GM23338 (cell line): ENCODE measurements around the gene MANSC1.

ENCODE experiments used
- CREB1 ChIP-seq: fragments of 250-450 bp; sonication (Bioruptor Pico); IDR thresholded peaks from 2 replicates; pipeline ENCODE4 v1.5.0; 2020; ENCODE audit warnings: low read depth, mild to moderate bottlenecking, moderate library complexity
- CTCF ChIP-seq, 2 experiments: fragments of 200-600 bp in 1 of 2; sonication (generic) in 1 of 2; conservative IDR thresholded peaks; 2 replicates each; pipeline versions ENCODE4 v1.5.1 to v1.6.1; 2016 to 2017; ENCODE audit warnings: antibody characterized with exemption in 2 of 2, low read depth in 2 of 2, mild to moderate bottlenecking in 2 of 2, moderate library complexity in 1 of 2
- ETS1 ChIP-seq: IDR thresholded peaks from 2 replicates; pipeline ENCODE4 v1.6.1; 2016; ENCODE audit warnings: antibody characterized with exemption
- EZH2 ChIP-seq: fragments of 200-600 bp; sonication (generic); IDR thresholded peaks from one replicate; pipeline ENCODE4 v1.8.0; 2017; ENCODE audit warnings: antibody characterized with exemption, mild to moderate bottlenecking, low read depth; ENCODE audit not compliant: unreplicated experiment
- EZH2phosphoT487 ChIP-seq: fragments of 200-600 bp; sonication (generic); IDR thresholded peaks from one replicate; pipeline ENCODE4 v1.8.1; 2018; ENCODE audit warnings: antibody characterized with exemption; ENCODE audit not compliant: unreplicated experiment
- JUNB ChIP-seq: IDR thresholded peaks from one replicate; pipeline ENCODE4 v1.6.1; 2016; ENCODE audit warnings: antibody characterized with exemption; ENCODE audit not compliant: unreplicated experiment
- NANOG ChIP-seq: IDR thresholded peaks from 2 replicates; pipeline ENCODE4 v1.6.1; 2016; ENCODE audit warnings: antibody characterized with exemption, borderline replicate concordance
- POLR2AphosphoS5 ChIP-seq: IDR thresholded peaks from 2 replicates; pipeline ENCODE4 v1.6.1; 2016; ENCODE audit warnings: antibody characterized with exemption, low read depth
- REST ChIP-seq: IDR thresholded peaks from one replicate; pipeline ENCODE4 v1.6.1; 2018; ENCODE audit warnings: antibody characterized with exemption; ENCODE audit not compliant: unreplicated experiment
- STAT1 ChIP-seq: IDR thresholded peaks from one replicate; pipeline ENCODE4 v1.6.1; 2016; ENCODE audit warnings: antibody characterized with exemption; ENCODE audit not compliant: unreplicated experiment
- ZNF114 ChIP-seq: fragments of 250-450 bp; sonication (Bioruptor Pico); IDR thresholded peaks from 2 replicates; pipeline ENCODE4 v1.5.0; 2020; ENCODE audit warnings: mild to moderate bottlenecking, moderate library complexity

DNA sequence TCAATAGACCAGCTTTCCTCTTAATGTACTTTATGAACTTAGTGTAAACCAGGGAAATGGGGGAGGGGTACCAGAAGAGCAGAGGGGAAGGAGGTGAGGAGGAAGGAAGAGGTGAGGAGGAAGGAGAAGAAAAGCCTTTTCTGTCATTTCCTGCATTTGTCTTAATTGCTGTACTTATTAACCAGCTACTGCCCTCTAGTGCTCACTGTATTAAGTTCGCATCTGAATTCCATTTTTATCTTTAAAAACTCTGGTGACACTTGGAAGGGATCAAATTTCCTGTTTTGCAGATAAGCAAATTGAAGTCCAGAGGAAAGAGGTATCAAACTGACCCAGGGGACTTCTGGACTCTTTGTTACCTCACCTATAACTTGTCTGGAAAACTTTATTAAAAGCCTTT lies 22.2 kb downstream of the MANSC1 start:
- no peak for TF ChIP-seq EZH2phosphoT487
- no peak for TF ChIP-seq JUNB
- peak; percentile 73 to 87 for TF ChIP-seq CTCF (conservative IDR thresholded peaks at IDR 0.05; ENCODE audit: low read depth in 2 of 2)
- TF ChIP-seq REST: no peak
- TF ChIP-seq EZH2: no peak
- TF ChIP-seq ZNF114 (CRISPR knock-in tag): no peak
- TF ChIP-seq POLR2AphosphoS5: no peak
- no peak for TF ChIP-seq CREB1 (CRISPR knock-in tag)
- no peak for TF ChIP-seq STAT1
- TF ChIP-seq NANOG: no peak
- TF ChIP-seq ETS1: no peak
